Inferior parietal cortex (tissue), 1 donor: ENCODE measurements around the gene CNGA2.

Source experiments
- DNase-seq: peaks from one replicate; pipeline ENCODE4 v3.0.0-alpha.2; 2016; ENCODE audit errors: extremely low spot score

The CNGA2 gene

GRCh38 chrX:151711787-151712186 lies 22.8 kb upstream of the CNGA2 start:
- DNase-seq = no peak

GRCh38 chrX:151712253-151712652 lies 22.3 kb upstream of the CNGA2 start:
- no peak for DNase-seq

GRCh38 chrX:151713849-151714248 lies 20.7 kb upstream of the CNGA2 start:
- no peak for DNase-seq

GRCh38 chrX:151714362-151714761 lies 20.2 kb upstream of the CNGA2 start:
- DNase-seq = no peak

GRCh38 chrX:151715752-151716151 lies 18.8 kb upstream of the CNGA2 start, which contains the start of gene FATE1:
FATE1 (plus strand) TSS chrX:151716035; CDS start chrX:151716120, 85 bp downstream.
- no peak for DNase-seq

- no peak for DNase-seq
Observed at GRCh38 chrX:151722241-151722846, 12.2 kb upstream of the CNGA2 start.

- DNase-seq = no peak
Observed at GRCh38 chrX:151723156-151723760, 11.3 kb upstream of the CNGA2 start.

- no peak for DNase-seq
Observed at GRCh38 chrX:151724563-151725337, 9.8 kb upstream of the CNGA2 start.

- DNase-seq = no peak
Observed at GRCh38 chrX:151725338-151725614, 9.3 kb upstream of the CNGA2 start.

GRCh38 chrX:151726751-151727150 lies 7.8 kb upstream of the CNGA2 start:
- no peak for DNase-seq

- DNase-seq = no peak
Observed at GRCh38 chrX:151727346-151727745, 7.2 kb upstream of the CNGA2 start.

- no peak for DNase-seq
Observed at GRCh38 chrX:151729056-151729725, 5.4 kb upstream of the CNGA2 start.

GRCh38 chrX:151735219-151735618 lies 673 bp downstream of the CNGA2 start:
- DNase-seq = no peak

- DNase-seq = no peak
Observed at GRCh38 chrX:151736685-151737084, 2.1 kb downstream of the CNGA2 start.

GRCh38 chrX:151737494-151737893 lies 2.9 kb downstream of the CNGA2 start:
- DNase-seq = no peak

- no peak for DNase-seq
Observed at GRCh38 chrX:151738751-151739150, 4.2 kb downstream of the CNGA2 start.

GRCh38 chrX:151741606-151742005 lies 7.1 kb downstream of the CNGA2 start:
- no peak for DNase-seq

- DNase-seq = no peak
Observed at GRCh38 chrX:151742311-151742710, 7.8 kb downstream of the CNGA2 start.

GRCh38 chrX:151743651-151744470 lies 9.3 kb downstream of the CNGA2 start:
- no peak for DNase-seq

GRCh38 chrX:151745651-151746050 lies 11.1 kb downstream of the CNGA2 start:
- DNase-seq = no peak

- DNase-seq = no peak
Observed at GRCh38 chrX:151746502-151746901, 12.0 kb downstream of the CNGA2 start.

- DNase-seq = no peak
Observed at GRCh38 chrX:151750511-151750910, 16.0 kb downstream of the CNGA2 start.
